A549 (cell line): ENCODE data around the gene CNIH3.

ENCODE experiments used
- CEBPB ChIP-seq, 2 experiments: fragments of >200 bp in 1 of 2; sonication (Bioruptor Twin) in 1 of 2; formaldehyde crosslinking in 1 of 2; IDR thresholded peaks; 2 replicates each; pipeline ENCODE4 v1.6.1; 2012 to 2016
- CHD4 ChIP-seq: fragments of 200-600 bp; sonication (generic); IDR thresholded peaks from 2 replicates; pipeline ENCODE4 v1.6.1; 2016; ENCODE audit warnings: antibody characterized with exemption, mild to moderate bottlenecking, borderline replicate concordance
- MAFK ChIP-seq: fragments of 450-650 bp; IDR thresholded peaks from 2 replicates; pipeline ENCODE4 v1.6.1; 2014; ENCODE audit not compliant: partially characterized antibody
- MAX ChIP-seq: IDR thresholded peaks from 2 replicates; pipeline ENCODE4 v1.6.1; 2012
- NFE2L2 ChIP-seq: fragments of 150-350 bp; conservative IDR thresholded peaks from 2 replicates; pipeline ENCODE4 v1.6.1; 2014; ENCODE audit warnings: low read length
- NPAS2 ChIP-seq: fragments of 250-450 bp; sonication (Bioruptor Pico); IDR thresholded peaks from 2 replicates; pipeline ENCODE4 v1.8.0; 2022; ENCODE audit warnings: mild to moderate bottlenecking, moderate library complexity, borderline replicate concordance
- POLR2A ChIP-seq: IDR thresholded peaks from 2 replicates; pipeline ENCODE4 v1.6.1; 2012; ENCODE audit warnings: mild to moderate bottlenecking, low read length
- RAD21 ChIP-seq, 2 experiments: fragments of >200 bp in 1 of 2; sonication (Bioruptor Twin) in 1 of 2; formaldehyde crosslinking in 1 of 2; IDR thresholded peaks in 1 of 2; conservative IDR thresholded peaks in 1 of 2; 2 replicates in 1 of 2; 3 replicates in 1 of 2; pipeline ENCODE4 v1.6.1; 2012 to 2018; ENCODE audit warnings: inconsistent platforms in 1 of 2
- RCOR1 ChIP-seq: fragments of 150-350 bp; IDR thresholded peaks from 2 replicates; pipeline ENCODE4 v1.6.1; 2014; ENCODE audit warnings: antibody characterized with exemption, low read length, low read depth
- RNF2 ChIP-seq: fragments of 200-600 bp; sonication (generic); IDR thresholded peaks from 2 replicates; pipeline ENCODE4 v1.6.1; 2016; ENCODE audit warnings: low read depth, mild to moderate bottlenecking, antibody characterized with exemption, moderate library complexity, borderline replicate concordance
- ZFP36 ChIP-seq: fragments of 450-650 bp; IDR thresholded peaks from 2 replicates; pipeline ENCODE4 v1.6.1; 2014; ENCODE audit warnings: borderline replicate concordance; ENCODE audit not compliant: partially characterized antibody
- TF ChIP-seq, protein P1 (sequence below): fragments of >200 bp; sonication (Bioruptor Twin); formaldehyde crosslinking; IDR thresholded peaks from 3 replicates; pipeline ENCODE4 v1.5.1; 2016
- TF ChIP-seq, protein P2 (sequence below): fragments of 450-650 bp; IDR thresholded peaks from 2 replicates; pipeline ENCODE4 v1.6.1; 2014; ENCODE audit warnings: antibody characterized with exemption
- TF ChIP-seq, protein P3 (sequence below): fragments of 200-600 bp; sonication (generic); IDR thresholded peaks from 2 replicates; pipeline ENCODE4 v1.6.1; 2016; ENCODE audit warnings: antibody characterized with exemption, mild to moderate bottlenecking, moderate library complexity

- TF ChIP-seq RAD21 (conservative IDR thresholded peaks at IDR 0.05 in 1 of 2, IDR thresholded peaks at IDR 0.05 in 1 of 2) (no peak), RCOR1 (no peak), POLR2A (no peak), MAX (no peak), NPAS2 (CRISPR knock-in tag) (no peak), RNF2 (no peak), CHD4 (no peak), CEBPB (IDR thresholded peaks at IDR 0.05) (no peak), NFE2L2 (no peak), MAFK (no peak), ZFP36 (no peak)
- TF ChIP-seq, protein P1, sequence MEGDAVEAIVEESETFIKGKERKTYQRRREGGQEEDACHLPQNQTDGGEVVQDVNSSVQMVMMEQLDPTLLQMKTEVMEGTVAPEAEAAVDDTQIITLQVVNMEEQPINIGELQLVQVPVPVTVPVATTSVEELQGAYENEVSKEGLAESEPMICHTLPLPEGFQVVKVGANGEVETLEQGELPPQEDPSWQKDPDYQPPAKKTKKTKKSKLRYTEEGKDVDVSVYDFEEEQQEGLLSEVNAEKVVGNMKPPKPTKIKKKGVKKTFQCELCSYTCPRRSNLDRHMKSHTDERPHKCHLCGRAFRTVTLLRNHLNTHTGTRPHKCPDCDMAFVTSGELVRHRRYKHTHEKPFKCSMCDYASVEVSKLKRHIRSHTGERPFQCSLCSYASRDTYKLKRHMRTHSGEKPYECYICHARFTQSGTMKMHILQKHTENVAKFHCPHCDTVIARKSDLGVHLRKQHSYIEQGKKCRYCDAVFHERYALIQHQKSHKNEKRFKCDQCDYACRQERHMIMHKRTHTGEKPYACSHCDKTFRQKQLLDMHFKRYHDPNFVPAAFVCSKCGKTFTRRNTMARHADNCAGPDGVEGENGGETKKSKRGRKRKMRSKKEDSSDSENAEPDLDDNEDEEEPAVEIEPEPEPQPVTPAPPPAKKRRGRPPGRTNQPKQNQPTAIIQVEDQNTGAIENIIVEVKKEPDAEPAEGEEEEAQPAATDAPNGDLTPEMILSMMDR: no peak
- TF ChIP-seq, protein P2, sequence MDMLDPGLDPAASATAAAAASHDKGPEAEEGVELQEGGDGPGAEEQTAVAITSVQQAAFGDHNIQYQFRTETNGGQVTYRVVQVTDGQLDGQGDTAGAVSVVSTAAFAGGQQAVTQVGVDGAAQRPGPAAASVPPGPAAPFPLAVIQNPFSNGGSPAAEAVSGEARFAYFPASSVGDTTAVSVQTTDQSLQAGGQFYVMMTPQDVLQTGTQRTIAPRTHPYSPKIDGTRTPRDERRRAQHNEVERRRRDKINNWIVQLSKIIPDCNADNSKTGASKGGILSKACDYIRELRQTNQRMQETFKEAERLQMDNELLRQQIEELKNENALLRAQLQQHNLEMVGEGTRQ: no peak
- TF ChIP-seq, protein P3, sequence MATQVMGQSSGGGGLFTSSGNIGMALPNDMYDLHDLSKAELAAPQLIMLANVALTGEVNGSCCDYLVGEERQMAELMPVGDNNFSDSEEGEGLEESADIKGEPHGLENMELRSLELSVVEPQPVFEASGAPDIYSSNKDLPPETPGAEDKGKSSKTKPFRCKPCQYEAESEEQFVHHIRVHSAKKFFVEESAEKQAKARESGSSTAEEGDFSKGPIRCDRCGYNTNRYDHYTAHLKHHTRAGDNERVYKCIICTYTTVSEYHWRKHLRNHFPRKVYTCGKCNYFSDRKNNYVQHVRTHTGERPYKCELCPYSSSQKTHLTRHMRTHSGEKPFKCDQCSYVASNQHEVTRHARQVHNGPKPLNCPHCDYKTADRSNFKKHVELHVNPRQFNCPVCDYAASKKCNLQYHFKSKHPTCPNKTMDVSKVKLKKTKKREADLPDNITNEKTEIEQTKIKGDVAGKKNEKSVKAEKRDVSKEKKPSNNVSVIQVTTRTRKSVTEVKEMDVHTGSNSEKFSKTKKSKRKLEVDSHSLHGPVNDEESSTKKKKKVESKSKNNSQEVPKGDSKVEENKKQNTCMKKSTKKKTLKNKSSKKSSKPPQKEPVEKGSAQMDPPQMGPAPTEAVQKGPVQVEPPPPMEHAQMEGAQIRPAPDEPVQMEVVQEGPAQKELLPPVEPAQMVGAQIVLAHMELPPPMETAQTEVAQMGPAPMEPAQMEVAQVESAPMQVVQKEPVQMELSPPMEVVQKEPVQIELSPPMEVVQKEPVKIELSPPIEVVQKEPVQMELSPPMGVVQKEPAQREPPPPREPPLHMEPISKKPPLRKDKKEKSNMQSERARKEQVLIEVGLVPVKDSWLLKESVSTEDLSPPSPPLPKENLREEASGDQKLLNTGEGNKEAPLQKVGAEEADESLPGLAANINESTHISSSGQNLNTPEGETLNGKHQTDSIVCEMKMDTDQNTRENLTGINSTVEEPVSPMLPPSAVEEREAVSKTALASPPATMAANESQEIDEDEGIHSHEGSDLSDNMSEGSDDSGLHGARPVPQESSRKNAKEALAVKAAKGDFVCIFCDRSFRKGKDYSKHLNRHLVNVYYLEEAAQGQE: no peak
Observed at GRCh38 chr1:224666078-224666477, 50.0 kb downstream of the CNIH3 start.
